ENCODE measurements around the gene CYP27C1.

GRCh38 chr2:127165539-127165935, 54.6 kb downstream of the CYP27C1 start:
- TF ChIP-seq CTCF (IDR thresholded peaks at IDR 0.05) (no peak), POLR2A (IDR thresholded peaks at IDR 0.05) (no peak), POLR2AphosphoS5 (IDR thresholded peaks at IDR 0.05) (no peak)
